HG03066 (cell line): ENCODE data around the gene SIK3.

Experiments used
- ATAC-seq: cut with Tn5 transposase; IDR thresholded peaks from one replicate; pipeline ENCODE4 v1.9.1; 2021; ENCODE audit warnings: low read depth; ENCODE audit not compliant: unreplicated experiment

The SIK3 gene

DNA sequence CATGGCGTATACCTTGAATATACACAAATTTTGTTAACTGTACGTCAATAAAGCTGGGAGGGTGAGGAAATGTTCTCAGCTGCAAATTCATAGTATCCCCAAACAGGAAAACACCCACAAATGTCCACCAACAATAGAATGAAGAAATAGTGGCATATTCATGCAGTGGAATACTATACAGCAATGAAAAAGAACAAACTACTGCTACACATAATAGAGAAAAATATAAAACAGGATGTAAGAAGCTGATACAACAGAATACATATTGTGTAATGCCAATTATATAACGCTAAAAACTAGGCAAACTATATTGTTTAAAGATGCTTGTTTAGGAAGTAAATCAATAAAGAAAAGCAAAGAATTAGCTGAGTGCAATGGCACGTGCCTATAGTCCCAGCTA lies 81.5 kb downstream of the SIK3 start:
- no peak for ATAC-seq

DNA sequence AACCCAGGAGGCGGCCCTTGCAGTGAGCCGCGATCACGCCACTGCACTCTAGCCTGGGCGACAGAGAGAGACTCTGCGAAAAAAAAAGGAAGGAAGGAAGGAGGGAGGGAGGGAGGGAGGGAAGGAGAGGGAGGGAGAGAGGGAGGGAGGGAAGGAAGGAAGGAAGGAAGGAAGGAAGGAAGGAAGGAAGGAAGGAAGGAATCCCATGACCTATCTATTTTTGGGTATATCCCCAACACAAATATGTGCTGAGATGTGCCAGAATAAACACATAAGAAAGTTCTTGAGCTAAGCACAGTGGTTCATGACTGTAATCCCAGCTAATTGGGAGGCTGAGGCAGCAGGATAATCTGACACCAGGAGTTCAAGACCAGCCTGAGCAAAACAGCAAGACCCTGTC lies 82.0 kb downstream of the SIK3 start:
- ATAC-seq, result no peak

DNA sequence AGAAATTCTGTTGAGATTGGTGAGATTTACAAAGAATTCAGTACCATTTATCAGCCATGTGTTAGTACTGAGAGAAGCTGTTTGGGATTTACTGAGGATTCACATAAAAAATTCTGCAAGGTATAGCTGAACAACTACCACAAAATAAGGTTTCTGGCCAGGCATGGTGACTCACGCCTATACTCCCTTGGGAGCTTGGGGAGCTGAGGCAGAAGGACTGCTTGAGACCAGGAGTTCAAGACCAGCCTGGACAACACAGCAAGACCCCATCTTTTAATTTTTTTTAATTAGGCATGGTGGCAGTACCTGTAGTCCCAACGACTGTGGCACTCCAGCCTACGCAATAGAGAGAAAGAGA lies 86.7 kb downstream of the SIK3 start:
- ATAC-seq, result no peak

DNA sequence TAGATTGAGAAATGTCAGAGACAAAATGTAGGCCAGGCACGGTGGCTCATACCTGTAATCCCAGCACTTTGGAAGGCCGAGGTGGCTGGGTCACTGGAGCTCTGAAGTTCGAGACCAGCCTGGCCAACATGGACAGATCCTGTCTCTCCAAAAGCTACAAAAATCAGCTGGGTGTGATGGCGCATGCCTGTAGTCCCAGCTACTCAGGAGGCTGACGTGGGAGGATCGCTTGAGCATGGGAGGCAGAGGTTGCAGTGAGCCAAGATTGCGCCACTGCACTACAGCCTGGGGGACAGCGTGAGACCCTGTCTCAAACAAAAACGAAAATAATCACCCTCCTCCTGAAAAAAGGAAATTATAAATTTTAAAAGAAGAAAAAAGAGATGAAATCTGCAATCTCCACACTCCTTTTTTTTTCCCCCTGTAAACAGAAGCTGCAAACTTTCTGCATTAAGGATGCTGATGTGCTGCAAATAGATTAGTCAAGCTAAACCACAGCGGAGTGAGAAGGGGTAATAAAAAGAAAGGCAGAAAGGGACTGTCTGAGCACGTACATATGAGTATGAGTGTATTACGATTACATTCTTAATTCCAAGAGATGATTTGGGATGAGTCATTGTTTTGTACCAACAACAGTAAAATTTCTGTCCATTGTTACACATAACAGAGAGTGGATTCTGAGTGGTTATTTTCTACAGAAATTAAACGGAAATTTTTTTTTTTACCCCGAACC lies 87.3 kb downstream of the SIK3 start:
- no peak for ATAC-seq

DNA sequence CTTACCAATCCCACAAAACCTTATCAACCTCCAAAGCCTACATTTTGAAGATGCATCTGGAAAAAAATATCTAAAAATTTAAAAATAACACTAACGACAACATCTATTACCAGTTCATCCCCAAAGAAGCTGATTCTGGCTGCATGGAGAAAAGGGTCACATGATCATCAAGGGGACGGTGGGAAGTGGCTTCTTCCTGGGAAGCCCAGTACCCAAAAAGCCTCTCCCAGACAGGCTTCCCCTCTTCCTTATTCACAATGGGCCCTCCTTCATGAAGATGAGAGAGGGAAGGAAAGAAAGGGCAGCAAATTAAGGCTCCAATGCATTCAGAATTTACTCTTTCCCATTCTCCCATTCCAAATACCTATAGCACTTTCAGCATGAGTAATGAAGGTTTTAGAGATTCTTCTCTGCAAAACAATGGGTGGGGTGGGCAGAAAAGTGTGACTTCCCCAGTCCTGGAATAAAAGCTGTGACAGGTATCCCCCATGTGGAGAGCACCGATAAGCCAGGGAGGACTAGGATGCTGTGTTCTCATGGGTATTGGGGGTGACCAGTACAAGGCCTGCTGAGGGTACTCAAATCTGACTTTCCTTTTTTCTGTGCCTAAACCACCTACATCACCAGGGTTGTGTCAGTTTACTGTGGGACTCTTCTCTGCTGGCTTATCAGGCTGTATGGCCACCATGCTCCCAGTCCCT lies 88.2 kb downstream of the SIK3 start:
- no peak for ATAC-seq

DNA sequence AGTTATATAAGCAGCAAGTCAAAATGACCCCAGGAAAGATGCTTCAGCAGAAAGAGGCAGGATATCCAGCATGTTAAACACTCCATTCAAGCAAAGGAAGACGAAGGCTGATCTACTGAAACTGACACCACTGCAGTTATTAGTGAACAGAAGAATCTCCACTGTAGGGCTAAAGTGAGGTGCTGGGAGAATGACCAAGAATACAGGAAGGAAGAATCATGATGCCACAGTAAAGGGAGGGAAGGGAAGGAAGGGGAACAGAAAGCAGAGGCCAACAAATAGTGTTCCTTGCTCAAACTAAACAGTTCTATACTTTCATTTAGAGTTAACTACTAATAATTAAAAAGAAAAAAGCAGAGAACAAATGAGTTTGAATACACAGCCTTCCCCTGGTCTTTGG lies 92.5 kb downstream of the SIK3 start:
- ATAC-seq, result no peak

DNA sequence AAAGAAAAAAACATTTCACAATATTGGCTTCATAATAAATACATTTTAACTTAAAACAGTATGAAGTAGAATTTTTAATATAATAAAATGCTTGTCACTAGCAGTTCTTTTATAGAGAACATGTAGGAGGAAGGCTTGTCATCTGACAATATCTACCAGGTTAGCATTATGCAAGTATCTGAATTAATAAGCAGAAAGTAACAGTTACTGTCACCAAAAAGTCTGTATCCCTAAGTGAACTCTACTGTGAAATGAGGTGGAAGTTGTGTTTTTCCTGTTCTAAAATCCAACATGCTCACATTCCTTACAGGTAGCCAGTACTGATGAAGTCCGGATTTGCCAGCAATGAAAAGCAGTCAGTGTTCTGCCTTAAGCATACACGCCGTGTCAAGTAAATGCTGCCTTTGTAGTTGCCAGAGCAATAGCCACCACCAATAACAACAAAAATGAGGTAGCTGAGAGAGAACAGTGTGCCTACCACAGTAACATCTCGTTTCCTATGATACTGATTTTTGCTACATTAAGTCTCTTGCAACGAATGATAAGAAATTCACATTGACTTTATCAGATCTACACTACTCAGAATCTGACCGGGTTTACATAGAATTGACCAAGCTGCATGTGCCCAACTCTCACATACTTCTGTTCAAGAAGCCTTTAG lies 95.5 kb downstream of the SIK3 start:
- no peak for ATAC-seq

DNA sequence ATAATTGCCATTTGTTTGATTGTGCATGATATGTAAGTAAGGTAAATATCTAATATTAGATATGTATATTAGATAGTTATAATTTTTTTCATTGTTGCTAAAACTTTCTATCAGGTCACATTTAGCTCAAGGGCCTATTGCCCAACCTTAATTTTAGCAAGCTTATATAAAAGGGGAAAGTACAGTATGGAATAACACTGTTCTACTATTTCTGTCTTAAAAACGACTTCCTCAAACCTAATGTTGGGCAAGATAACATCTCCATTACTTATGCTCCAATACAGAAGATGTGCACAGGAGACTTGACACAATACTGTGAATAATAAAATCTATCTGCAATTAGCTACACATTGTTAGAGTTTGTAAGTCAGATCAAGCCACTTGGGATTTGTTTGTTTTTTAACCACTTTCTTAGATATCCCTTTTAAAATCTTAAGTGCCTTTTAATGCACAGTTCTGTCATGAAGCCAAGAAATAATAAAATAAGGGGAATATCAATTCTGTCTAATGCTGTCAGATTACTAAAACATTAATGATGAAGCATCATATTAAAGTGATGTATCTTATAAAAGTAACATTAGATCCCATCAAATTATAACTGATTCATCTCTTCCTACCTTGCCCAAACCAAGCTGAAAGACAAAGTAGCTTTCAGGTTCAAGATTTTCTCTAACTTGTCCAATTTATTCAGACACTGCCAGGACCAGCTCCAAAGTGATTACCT lies 98.1 kb downstream of the SIK3 start:
- ATAC-seq, result no peak

DNA sequence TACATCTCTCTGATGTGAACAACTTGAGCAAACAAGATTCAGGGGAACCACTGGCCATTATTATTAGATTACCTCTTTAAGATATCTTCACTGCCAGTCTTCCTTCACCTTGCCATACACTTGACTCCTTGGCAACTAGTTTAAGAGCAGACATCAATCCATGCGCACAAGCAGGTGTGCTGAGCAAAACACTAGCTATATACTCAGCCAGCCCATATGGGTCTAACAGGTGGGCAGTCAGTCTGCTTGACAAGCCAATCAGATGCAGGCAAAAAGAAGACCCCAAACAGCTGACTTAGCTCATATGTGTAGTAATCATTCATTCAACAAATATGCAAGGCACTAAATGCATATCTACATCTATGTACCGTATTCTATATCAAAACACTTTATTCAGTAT lies 101.2 kb downstream of the SIK3 start:
- ATAC-seq, result no peak

DNA sequence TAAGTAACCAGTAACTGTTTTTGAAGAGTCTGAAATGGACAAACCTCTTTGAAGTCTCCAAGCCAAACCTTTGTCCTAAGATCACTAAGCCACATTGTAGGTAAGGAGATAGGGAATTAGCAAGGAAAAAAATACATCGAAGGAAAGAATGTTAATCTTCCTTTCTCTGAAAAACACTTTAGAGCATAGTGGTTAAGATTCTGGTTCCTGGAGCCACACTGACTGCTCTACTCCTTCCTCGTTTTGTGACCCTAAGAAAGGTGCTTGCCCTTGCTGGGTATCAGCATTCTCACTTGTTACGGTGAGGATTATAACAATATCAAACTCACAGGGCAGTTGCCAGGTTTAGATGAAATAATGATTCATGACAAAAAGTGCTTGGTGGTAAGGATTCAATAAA lies 104.0 kb downstream of the SIK3 start:
- no peak for ATAC-seq

DNA sequence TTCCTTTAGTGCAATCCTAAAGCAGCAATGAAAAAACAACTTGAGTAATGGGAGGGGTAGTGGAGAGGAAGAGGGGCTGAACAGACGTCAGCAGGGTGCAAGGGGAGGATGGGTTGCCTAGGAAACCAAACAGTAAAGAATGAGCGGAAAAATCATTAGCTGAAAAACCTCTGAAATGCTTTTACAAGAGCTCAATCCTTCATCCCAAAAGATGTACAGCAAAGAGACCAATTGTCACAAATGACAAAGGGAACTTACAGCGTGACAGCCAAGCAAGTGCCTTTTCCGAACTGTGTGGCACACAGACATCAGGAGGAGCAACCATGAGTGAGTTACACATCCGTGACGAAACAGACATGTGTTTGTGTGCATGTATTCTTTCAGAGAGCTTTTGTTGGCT lies 104.6 kb downstream of the SIK3 start:
- ATAC-seq, result no peak

DNA sequence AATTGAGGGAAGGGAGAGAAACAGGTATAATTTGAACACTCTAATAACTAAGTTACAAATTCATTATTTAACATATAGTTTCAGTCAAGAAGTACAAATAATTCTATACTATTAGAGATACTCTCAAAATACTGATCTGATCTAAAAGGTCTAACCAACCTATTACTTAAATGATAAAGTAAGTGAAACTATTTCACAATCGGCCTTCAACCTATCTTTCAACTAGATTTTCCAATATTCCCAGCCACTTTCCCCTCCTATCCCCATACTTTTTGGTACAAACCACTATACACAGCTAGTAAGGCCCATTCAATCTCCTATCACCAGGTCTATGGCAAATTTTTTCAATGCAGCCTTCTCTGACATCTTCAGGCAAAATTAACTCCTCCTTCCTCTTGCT lies 106.7 kb downstream of the SIK3 start:
- ATAC-seq, result no peak

DNA sequence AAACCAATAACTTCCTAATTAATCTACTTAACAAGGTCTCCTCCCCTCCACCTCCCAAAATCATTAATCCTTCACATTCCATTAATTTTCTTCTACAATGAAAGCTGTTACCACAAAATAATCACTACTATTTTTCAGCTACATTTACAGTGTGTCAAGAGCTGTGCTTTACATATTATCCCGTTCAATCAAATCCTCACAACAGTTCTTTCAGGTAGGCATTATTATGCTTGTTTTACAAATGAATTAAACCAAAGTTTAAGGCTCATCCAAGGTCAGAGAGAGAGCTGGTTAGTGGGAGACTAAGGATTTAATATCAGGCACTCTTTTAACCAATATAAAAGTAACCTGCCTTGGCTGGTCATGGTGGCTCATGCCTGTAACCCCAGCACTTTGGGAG lies 107.4 kb downstream of the SIK3 start:
- ATAC-seq, result no peak

DNA sequence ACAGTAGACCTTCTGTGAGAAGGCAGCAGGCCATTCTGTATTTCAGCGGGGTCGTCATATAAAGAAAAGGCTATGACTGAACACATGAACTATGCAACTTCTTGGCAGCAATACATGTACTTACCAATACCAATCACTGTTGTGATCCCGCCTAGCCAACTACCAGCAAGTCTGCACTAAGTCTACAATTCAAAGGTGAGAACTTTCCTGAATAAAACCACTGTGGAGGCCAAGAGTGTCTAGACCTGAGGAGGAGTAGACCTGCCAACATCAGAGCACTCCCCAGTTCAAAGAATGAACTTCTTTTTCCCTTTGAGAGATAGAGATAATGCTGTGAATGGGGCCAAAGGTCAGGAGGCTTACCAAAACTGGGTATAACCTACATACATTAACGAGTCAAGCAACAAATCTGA lies 108.2 kb downstream of the SIK3 start:
- ATAC-seq, result no peak

DNA sequence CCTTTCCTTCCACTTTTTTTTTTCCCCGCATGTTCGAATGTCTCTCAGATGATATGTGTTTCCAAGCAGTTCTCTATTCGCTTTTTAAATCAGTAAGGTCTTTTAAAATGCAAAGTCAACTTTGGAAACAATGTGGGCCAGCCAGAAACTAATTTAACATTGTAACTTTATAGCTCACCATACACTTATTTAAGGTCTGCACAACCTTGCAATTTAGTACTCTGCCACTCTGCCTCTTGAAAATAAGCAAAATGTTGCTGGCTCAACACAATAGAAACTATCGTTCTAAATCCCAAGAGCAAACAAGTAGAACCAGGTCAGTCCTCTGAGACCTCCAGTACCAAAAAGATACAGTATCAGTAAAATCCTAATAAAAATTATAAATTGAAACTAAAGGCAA lies 109.0 kb downstream of the SIK3 start:
- no peak for ATAC-seq

DNA sequence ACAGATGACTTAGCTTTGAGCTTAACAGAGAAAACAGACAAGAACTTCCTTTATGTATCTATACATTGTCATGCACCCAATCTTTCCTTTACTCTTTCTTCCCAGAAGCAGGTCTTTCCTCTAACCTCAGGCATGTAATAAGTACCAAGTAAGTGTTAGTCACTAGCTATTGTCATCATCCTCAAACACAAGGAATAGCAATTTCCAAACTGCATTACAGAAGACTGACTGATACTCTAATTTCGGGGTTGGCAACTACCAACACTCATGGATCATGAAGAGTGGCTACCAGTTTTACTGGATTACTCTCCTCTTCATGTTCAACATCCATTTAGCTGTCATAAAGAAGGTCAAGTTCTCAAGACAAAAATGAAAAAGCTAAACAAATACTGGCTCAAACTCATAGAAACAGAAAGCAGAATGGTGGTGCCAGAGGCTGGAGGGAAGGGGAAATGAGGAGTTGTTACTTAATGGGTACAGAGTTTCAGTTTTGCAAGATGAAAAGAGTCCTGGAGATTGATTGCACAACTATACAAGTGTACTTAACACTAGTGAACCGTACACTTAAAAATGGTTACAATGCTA lies 111.6 kb downstream of the SIK3 start:
- ATAC-seq, result peak; percentile 58

DNA sequence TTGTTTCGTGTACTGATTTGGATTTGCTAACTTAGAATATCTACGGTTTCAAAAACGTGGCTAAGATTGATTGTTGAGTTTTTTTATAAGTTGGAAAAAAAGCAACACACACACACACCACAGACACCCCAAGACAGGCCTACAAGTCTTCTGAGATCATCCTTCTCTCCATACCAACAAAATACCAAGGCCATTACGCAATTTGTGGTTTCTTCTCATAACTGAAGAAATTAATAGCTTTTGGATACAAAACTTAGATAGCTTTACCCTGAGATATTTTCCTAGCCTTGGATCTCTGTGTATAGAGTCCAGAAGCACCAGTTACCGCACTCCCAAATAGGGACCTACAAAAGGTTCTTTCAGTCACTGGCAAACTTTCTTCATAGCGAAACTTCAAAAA lies 113.6 kb downstream of the SIK3 start:
- ATAC-seq, result no peak

DNA sequence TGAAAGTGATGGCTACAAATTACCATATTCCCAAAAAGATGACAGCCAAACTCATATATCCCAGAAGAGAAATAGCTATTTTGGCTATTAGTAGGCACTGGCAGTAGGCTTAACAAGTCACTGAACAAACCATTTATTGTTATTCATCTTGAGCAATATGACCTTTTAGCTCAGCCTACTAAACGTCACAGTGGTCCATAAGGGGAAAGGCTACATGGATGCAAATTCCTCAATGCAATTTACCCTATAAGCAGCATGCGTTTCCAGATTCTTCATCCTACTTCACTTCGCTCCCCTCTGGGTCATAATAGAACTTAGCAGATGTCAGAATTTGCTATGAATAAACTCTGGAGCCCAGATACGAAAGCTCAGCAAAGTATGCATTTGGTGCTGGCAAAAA lies 114.0 kb downstream of the SIK3 start:
- ATAC-seq, result no peak

DNA sequence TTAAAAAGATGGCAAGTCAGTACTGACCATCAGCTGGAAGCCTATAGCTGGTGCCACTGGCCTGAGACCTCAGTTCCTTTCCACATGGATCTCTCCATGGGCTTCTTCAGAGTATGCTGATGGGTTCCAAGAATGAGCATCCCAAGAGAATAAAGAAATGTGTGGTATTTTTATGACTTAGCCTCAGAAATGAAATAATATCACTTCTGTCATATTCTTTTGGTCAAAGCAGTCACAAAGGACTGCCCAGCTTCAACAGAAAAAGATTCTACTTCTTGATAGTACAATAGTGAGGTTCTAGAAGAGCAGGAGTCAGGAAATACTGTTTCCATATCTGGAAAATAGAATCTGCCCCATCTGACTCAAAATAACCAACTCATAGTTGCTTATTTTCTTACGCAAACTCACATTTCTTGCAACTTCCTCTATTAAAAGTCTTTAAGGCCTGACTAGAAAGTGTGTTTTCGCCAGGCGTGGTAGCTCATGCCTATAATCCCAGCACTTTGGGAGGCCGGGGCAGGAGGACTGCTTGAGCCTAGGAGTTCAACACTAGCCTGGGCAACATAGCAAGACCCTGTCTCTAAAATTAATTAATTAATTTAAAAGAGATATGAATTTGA lies 116.9 kb downstream of the SIK3 start:
- ATAC-seq, result no peak

DNA sequence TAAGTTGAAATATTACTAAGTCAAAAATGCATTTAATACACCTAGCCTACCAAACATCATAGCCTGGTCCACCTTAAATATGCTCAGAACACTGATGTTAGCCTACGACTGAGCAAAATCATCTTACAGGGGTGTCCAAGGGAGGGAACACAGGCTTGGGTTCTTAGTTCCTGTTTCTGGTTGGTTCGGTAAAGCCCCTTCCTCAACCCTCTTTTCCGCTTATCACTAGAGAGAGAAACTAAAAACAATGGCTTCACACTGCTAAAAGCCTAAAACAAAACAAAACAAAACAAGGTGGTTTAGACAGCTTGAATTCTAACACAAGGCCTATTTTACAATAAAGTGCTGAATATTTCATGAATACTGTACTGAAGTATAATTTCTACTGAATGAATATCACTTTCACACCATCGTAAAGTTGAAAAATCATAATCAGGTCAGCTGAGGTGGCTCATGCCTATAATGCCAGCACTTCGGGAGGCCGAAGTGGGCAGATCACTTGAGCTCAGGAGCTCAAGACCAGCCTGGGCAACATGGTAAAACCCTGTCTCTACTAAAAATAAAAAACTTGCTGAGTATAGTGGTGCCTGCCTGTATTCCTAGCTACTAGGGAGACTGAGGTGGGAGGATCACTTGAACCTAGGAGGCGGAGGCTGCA lies 118.0 kb downstream of the SIK3 start:
- peak; percentile 92 for ATAC-seq
